Measurements from ENCODE around the gene PXDC1. TPM values are rescaled to one million over a fixed set of nuclear protein-coding genes. Genes with fewer than 3 reads are reported as not detected.

The PXDC1 gene
- total RNA-seq, 1 experiment from 2014 or later = 42.9 TPM

DNA sequence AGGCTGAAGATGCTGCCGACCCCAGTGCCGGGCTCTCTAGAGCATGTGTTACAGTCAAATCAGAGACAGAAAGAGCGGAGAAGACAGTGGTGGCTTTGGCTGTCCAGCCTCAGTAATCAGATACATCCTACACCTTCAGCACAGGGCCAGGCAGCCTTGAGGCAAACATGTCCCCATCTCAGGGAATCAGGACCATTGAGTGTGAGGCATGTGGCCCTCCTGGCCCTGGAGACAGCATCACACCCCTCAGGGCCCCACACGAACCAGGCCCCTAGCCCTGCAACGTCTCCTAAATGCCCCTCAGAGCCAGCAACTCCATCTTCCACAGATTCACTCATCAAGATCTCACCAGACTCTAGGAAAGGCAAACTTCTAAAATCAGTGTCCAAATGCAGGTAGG, 24.5 kb downstream of the PXDC1 start:
- Mint-ChIP-seq H3K9me3 (ENCODE audit: unreplicated experiment) (no peaks in the 10 kb centered on the region), H3K4me1 (ENCODE audit: low read depth, unreplicated experiment) (no peaks in the 10 kb centered on the region), H3K27ac (ENCODE audit: unreplicated experiment) (no peak overlapping the region), H3K4me3 (ENCODE audit: unreplicated experiment) (no peak overlapping the region), H3K27me3 (ENCODE audit: insufficient read depth, unreplicated experiment) (no peaks in the 10 kb centered on the region), H3K36me3 (ENCODE audit: insufficient read depth, unreplicated experiment) (peaks cover 60% of the 10 kb centered on the region)
- no TSS peak for BruUV-seq (replicated peaks)
- H3K27me3 ChIP-seq (replicated peaks; ENCODE audit: control insufficient read depth, insufficient read depth, low read length) = no peaks in the 10 kb centered on the region
- POLR2A ChIA-PET = no interaction called here
- intact Hi-C loops (cut with micrococcal nuclease; ENCODE audit: unreplicated experiment) = no loop called here
- H3K9me3 ChIP-seq = no peaks in the 10 kb centered on the region
- H3K4me3 ChIP-seq (ENCODE audit: low read depth, low read length) = no peak overlapping the region
- H3K4me1 ChIP-seq = no peaks in the 10 kb centered on the region
- CTCF ChIA-PET = interaction anchor here (1.1 kb wide), 1 partner anchor 251 kb away, joined by 4 read pairs; no protein-coding TSS in a partner anchor
- H3K36me3 ChIP-seq (ENCODE audit: control insufficient read depth, insufficient read depth, low read length) = peaks cover 7% of the 10 kb centered on the region
- no peak for DNase-seq
- TF ChIP-seq, protein P1, sequence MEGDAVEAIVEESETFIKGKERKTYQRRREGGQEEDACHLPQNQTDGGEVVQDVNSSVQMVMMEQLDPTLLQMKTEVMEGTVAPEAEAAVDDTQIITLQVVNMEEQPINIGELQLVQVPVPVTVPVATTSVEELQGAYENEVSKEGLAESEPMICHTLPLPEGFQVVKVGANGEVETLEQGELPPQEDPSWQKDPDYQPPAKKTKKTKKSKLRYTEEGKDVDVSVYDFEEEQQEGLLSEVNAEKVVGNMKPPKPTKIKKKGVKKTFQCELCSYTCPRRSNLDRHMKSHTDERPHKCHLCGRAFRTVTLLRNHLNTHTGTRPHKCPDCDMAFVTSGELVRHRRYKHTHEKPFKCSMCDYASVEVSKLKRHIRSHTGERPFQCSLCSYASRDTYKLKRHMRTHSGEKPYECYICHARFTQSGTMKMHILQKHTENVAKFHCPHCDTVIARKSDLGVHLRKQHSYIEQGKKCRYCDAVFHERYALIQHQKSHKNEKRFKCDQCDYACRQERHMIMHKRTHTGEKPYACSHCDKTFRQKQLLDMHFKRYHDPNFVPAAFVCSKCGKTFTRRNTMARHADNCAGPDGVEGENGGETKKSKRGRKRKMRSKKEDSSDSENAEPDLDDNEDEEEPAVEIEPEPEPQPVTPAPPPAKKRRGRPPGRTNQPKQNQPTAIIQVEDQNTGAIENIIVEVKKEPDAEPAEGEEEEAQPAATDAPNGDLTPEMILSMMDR (IDR thresholded peaks at IDR 0.05; ENCODE audit: insufficient read depth in 1 of 2, low read depth in 1 of 2, low read length in 1 of 2, severe bottlenecking in 1 of 2, unreplicated experiment in 1 of 2) = no peak

DNA sequence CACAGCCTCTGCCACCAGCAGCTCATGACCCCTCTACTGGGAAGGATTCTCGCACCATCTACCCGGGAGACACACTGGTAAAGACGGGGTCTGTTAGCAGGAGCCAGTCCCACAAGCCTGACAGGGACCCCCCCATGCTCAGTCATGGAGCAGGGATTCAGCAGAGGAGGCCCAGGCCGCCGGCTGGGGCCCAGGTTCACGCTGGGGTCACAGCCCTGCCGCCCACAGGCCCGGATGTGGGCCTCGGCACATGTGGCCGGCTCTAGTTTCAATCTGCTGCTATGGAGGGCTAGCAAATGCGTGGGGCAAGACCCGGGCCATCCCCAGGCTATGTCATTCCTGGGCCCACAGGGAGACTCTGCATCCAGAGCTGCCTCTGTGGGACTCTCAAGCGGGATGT, 25.1 kb downstream of the PXDC1 start:
- Histone ChIP-seq H3K36me3 (ENCODE audit: control insufficient read depth, insufficient read depth, low read length) (peaks cover 6% of the 10 kb centered on the region; the same call in 1 of the 2 replicates), H3K27me3 (replicated peaks; ENCODE audit: control insufficient read depth, insufficient read depth, low read length) (no peaks in the 10 kb centered on the region), H3K4me1 (no peaks in the 10 kb centered on the region), H3K9me3 (no peaks in the 10 kb centered on the region), H3K4me3 (ENCODE audit: low read depth, low read length) (no peak overlapping the region)
- CTCF ChIA-PET = interaction anchor here (1.1 kb wide), 1 partner anchor 252 kb away, joined by 4 read pairs; no protein-coding TSS in a partner anchor
- intact Hi-C loops (cut with micrococcal nuclease; ENCODE audit: unreplicated experiment) = no loop called here
- no peaks in the 10 kb centered on the region for H3K4me1 Mint-ChIP-seq (ENCODE audit: low read depth, unreplicated experiment)
- no TSS peak for BruUV-seq (replicated peaks)
- H3K36me3 Mint-ChIP-seq (ENCODE audit: insufficient read depth, unreplicated experiment) = peaks cover 59% of the 10 kb centered on the region
- TF ChIP-seq, protein P1 (IDR thresholded peaks at IDR 0.05; ENCODE audit: insufficient read depth in 1 of 2, low read depth in 1 of 2, low read length in 1 of 2, severe bottlenecking in 1 of 2, unreplicated experiment in 1 of 2) = no peak
- POLR2A ChIA-PET = no interaction called here
- no peaks in the 10 kb centered on the region for H3K27me3 Mint-ChIP-seq (ENCODE audit: insufficient read depth, unreplicated experiment)
- H3K4me3 Mint-ChIP-seq (ENCODE audit: unreplicated experiment) = no peak overlapping the region
- DNase-seq = peak in 1 of 2 experiments; percentile 15
- H3K27ac Mint-ChIP-seq (ENCODE audit: unreplicated experiment) = no peak overlapping the region
- H3K9me3 Mint-ChIP-seq (ENCODE audit: unreplicated experiment) = no peaks in the 10 kb centered on the region

DNA sequence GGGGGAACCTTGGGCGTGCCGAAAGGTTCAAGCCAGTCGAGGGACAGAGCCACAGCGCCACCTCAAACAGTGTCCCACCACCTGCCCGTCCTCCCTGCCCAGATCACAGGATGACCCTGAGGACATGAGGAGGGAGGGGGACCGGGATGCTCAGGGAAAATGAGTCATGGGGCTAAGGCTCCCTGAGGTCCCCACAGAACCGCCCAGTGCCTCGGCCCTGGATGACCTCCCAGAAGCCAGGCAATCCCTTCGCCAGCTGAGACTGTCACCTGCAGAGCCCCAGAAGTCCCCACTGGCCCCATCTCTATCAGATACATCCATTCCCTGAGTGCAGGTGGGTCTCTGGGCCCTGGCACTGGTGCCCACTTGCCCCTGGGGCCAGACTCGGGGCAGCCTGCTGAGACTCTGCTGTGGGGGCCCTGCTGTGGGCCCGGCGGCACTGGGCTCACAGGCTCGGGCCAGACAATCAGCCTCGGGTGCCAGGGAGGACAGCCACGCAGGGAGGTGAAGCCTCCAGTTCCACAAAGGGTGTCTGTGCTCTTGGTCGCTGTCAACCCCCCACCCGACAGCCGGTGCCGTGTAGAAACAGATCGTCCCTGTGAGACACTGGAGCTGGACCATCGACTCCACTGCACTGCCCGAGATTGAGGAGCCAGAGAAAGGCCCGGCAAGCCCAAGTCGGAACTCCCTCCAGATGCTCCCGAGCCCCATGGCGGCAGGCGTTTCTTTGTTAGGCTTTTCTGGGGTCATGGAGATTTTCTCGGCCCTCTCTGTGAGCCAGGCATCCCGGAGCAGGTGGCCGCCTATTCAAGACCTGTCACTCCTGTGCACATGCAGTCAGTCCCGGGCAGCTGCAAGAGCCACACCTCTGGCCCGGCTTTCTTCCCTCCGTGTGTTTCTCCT, 26.1 kb downstream of the PXDC1 start:
- Histone ChIP-seq H3K36me3 (ENCODE audit: control insufficient read depth, insufficient read depth, low read length) (peaks cover 4% of the 10 kb centered on the region; the same call in 1 of the 2 replicates), H3K4me1 (no peaks in the 10 kb centered on the region), H3K9me3 (no peaks in the 10 kb centered on the region), H3K27me3 (replicated peaks; ENCODE audit: control insufficient read depth, insufficient read depth, low read length) (no peaks in the 10 kb centered on the region), H3K4me3 (ENCODE audit: low read depth, low read length) (no peak overlapping the region)
- BruUV-seq (replicated peaks) = no TSS peak
- Mint-ChIP-seq H3K4me1 (ENCODE audit: low read depth, unreplicated experiment) (no peaks in the 10 kb centered on the region), H3K9me3 (ENCODE audit: unreplicated experiment) (no peaks in the 10 kb centered on the region), H3K27ac (ENCODE audit: unreplicated experiment) (no peak overlapping the region), H3K36me3 (ENCODE audit: insufficient read depth, unreplicated experiment) (peaks cover 60% of the 10 kb centered on the region), H3K27me3 (ENCODE audit: insufficient read depth, unreplicated experiment) (no peaks in the 10 kb centered on the region), H3K4me3 (ENCODE audit: unreplicated experiment) (no peak overlapping the region)
- ChIA-PET POLR2A (no interaction called here), CTCF (no interaction called here)
- intact Hi-C loops (cut with micrococcal nuclease; ENCODE audit: unreplicated experiment) = no loop called here
- peak in 1 of 2 experiments; percentile 27 for DNase-seq
- TF ChIP-seq, protein P1 (IDR thresholded peaks at IDR 0.05; ENCODE audit: insufficient read depth in 1 of 2, low read depth in 1 of 2, low read length in 1 of 2, severe bottlenecking in 1 of 2, unreplicated experiment in 1 of 2) = no peak
